Vagina (tissue), 2 donors: ENCODE results near the gene DCTN1. TPM values are rescaled to one million over a fixed set of nuclear protein-coding genes. Genes with fewer than 3 reads are reported as not detected.

Source experiments
- DNase-seq, 2 donors: peaks; one replicate each; pipeline ENCODE4 v3.0.0-alpha.2; 2017; ENCODE audit errors: extremely low spot score in 2 of 2
- H3K27ac ChIP-seq: fragments of 200-600 bp; sonication (generic); one replicate; pipeline ENCODE4 v1.5.1; 2019
- H3K27me3 ChIP-seq: fragments of 200-600 bp; sonication (generic); one replicate; pipeline ENCODE4 v1.5.1; 2019
- H3K36me3 ChIP-seq, 2 donors: fragments of 200-600 bp; sonication (generic); one replicate each; pipeline ENCODE4 v1.5.1; 2017 to 2019
- H3K4me1 ChIP-seq: fragments of 200-600 bp; sonication (generic); one replicate; pipeline ENCODE4 v1.5.1; 2019
- H3K4me3 ChIP-seq, 2 donors: fragments of 200-600 bp; sonication (generic); 1 replicate in 1 of 2; 2 replicates in 1 of 2; pipeline ENCODE4 v1.5.1; 2016 to 2019
- H3K9me3 ChIP-seq: fragments of 200-600 bp; sonication (generic); one replicate; pipeline ENCODE4 v1.5.1; 2019
- POLR2A ChIP-seq, 2 donors: fragments of 450-650 bp; IDR thresholded peaks; one replicate each; pipeline ENCODE4 v1.6.1; 2017; ENCODE audit warnings: antibody characterized with exemption in 2 of 2, mild to moderate bottlenecking in 2 of 2, moderate library complexity in 2 of 2
- POLR2AphosphoS5 ChIP-seq, 2 donors: sonication (generic); formaldehyde crosslinking; IDR thresholded peaks; one replicate each; pipeline ENCODE4 v1.9.0; 2017; ENCODE audit warnings: antibody characterized with exemption in 2 of 2, mild to moderate bottlenecking in 2 of 2, low read depth in 1 of 2; ENCODE audit not compliant: insufficient read depth in 1 of 2
- intact Hi-C: fragments of 100-400 bp; cut with DNase I; formaldehyde crosslinking; loops from one replicate; pipeline ENCODE4 v1.15.1; 2023
- total RNA-seq: library from RNA; depleted of rRNA; stranded (reverse); fragments of >200 nt; gene quantifications from one replicate; pipeline ENCODE4 v1.2.3, GENCODE V29; 2016
- TF ChIP-seq, protein P1 (sequence below), 3 experiments: fragments of 450-650 bp in 2 of 3; fragments of 200-600 bp in 1 of 3; sonication (generic) in 1 of 3; IDR thresholded peaks; one replicate each; pipeline ENCODE4 v1.5.1; 2017 to 2019; ENCODE audit warnings: antibody characterized with exemption in 3 of 3, mild to moderate bottlenecking in 2 of 3, moderate library complexity in 2 of 3

The DCTN1 gene
- total RNA-seq, 1 donor from 2014 or later: 95.0 TPM

DNA sequence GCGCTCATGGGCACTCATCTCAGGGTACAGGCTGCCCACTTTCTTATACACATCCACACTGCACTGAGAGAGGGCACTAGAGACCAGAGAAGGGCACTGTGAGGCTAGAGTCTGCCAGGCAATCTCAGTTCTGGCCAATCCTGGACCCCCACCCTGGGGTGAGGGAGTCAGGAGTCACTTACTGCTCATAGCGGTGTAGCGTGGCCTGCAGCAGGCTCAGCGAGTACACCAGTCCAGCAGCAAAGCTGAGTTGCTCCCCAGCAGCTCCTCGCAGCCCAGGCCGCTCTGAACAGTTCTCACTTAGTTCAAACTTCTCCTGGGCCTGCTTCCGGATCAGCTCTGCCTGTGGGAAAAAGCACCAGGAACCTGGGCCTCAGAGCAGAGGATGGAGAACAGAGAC lies 12.3 kb downstream of the DCTN1 start:
- Histone ChIP-seq H3K27me3 (no peaks in the 10 kb centered on the region), H3K27ac (no peak overlapping the region), H3K4me3 (no peak overlapping the region), H3K4me1 (peaks cover 2% of the 10 kb centered on the region), H3K36me3 (peaks cover 0 to 82% of the 10 kb centered on the region in 2 donors), H3K9me3 (no peaks in the 10 kb centered on the region)
- intact Hi-C loops: no loop called here
- TF ChIP-seq POLR2AphosphoS5 (IDR thresholded peaks at IDR 0.05; ENCODE audit: insufficient read depth in 1 of 2, low read depth in 1 of 2) (no peak), POLR2A (IDR thresholded peaks at IDR 0.05) (no peak)
- TF ChIP-seq, protein P1, sequence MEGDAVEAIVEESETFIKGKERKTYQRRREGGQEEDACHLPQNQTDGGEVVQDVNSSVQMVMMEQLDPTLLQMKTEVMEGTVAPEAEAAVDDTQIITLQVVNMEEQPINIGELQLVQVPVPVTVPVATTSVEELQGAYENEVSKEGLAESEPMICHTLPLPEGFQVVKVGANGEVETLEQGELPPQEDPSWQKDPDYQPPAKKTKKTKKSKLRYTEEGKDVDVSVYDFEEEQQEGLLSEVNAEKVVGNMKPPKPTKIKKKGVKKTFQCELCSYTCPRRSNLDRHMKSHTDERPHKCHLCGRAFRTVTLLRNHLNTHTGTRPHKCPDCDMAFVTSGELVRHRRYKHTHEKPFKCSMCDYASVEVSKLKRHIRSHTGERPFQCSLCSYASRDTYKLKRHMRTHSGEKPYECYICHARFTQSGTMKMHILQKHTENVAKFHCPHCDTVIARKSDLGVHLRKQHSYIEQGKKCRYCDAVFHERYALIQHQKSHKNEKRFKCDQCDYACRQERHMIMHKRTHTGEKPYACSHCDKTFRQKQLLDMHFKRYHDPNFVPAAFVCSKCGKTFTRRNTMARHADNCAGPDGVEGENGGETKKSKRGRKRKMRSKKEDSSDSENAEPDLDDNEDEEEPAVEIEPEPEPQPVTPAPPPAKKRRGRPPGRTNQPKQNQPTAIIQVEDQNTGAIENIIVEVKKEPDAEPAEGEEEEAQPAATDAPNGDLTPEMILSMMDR (IDR thresholded peaks at IDR 0.05): no peak
- DNase-seq: no peak

DNA sequence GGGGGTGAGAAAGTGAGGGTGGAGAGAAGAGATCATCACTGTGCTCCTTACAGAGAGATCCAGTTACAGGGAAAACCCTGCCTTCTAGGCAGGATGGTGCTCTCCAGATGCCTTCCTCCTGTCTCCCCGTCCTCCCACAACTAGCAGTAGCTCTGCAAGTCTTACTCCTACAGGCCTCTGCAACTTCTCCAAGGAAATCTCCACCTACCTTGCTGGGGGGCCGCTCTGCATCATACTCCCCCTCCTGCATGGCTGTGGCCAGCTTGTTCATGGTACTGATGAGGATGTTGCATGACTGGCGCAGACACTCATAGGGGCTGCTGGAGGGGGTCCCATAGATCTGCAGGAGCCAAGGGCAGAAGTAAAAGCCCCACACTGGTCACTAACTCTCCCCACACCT lies 14.1 kb downstream of the DCTN1 start:
- Histone ChIP-seq H3K4me1 (no peaks in the 10 kb centered on the region), H3K27me3 (no peaks in the 10 kb centered on the region), H3K4me3 (no peak overlapping the region), H3K9me3 (no peaks in the 10 kb centered on the region), H3K36me3 (peaks cover 0 to 97% of the 10 kb centered on the region in 2 donors), H3K27ac (no peak overlapping the region)
- intact Hi-C loops: no loop called here
- no peak for DNase-seq
- TF ChIP-seq POLR2A (IDR thresholded peaks at IDR 0.05): no peak
- TF ChIP-seq, protein P1 (IDR thresholded peaks at IDR 0.05): no peak
- TF ChIP-seq POLR2AphosphoS5 (IDR thresholded peaks at IDR 0.05; ENCODE audit: insufficient read depth in 1 of 2, low read depth in 1 of 2): no peak

DNA sequence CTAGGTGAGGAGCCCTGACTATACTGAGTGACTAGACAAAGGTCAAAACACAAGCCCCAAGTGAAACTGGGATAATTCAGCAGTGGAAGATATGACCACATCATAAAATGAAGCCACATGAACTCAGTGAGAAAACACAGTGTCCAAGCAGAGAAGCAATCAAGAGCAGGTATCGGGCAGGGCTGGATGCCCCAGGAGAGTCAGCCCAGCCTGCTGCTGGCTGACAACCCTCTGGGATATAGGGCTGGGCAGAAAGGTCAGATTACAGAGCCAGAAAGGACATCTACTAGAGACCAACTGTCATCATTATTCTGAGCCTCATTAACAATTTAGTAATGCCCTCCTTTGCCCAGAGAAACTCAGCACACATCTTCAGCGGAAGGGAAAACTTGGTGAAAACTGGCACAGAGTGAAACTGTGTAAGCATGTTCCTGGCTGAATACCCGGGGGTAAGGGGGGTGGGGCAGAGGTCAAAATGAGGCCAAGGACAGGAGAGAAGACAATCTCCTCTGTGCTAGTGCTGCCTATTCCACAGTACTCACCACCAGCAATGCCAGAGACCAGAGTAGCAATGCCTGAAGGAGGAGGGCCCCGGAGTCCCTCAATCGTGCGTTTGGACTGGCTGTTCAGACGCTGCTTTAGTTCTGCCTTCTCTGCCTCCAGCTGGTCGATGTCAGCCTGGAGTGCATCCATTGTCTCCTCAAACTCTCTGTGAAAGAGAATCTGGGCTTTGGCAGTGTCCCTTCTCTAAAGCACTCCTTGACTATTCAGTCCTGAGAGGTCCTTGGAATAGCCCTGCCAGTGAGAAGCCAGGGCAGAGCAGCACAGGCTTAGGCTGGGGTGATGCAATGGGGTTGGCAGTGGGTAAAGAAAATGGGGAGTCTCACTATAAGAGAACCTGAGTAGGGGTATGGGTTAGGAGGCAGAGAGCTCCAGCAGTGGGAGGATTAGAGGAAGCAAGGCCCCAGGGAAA lies 15.3 kb downstream of the DCTN1 start:
- H3K36me3 ChIP-seq: peaks cover 0 to 95% of the 10 kb centered on the region in 2 donors

DNA sequence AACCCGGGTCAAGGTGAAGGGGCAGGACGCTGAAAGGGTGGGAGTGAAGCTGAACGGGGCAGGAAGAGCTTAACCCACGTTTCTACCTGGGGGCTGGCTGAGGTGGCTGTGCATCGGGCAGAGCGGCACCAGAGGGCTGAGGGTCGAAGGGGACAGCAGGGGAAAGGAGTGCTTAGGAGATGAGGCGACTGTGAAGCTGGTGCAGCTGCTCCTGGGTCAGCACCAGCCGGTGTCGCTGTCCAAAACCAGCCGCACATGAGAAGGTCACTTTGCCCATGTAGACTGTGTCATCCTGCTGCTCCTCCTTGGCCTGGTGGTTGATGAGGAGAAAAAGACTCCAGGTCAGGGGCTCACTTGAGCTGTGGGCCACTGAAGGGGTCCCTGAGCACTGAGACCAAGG lies 18.8 kb downstream of the DCTN1 start:
- H3K4me1 ChIP-seq: no peaks in the 10 kb centered on the region
- no peaks in the 10 kb centered on the region for H3K27me3 ChIP-seq
- TF ChIP-seq POLR2A (IDR thresholded peaks at IDR 0.05) (no peak), POLR2AphosphoS5 (IDR thresholded peaks at IDR 0.05; ENCODE audit: insufficient read depth in 1 of 2, low read depth in 1 of 2) (no peak)
- TF ChIP-seq, protein P1 (IDR thresholded peaks at IDR 0.05): no peak
- DNase-seq: no peak
- H3K4me3 ChIP-seq: no peak overlapping the region
- peaks cover 0 to 73% of the 10 kb centered on the region in 2 donors for H3K36me3 ChIP-seq
- H3K27ac ChIP-seq: no peak overlapping the region
- no peaks in the 10 kb centered on the region for H3K9me3 ChIP-seq
- intact Hi-C loops: no loop called here

More for the DNA sequence above, 15.3 kb downstream of the DCTN1 start:
- no peak overlapping the region for H3K27ac ChIP-seq
- H3K4me1 ChIP-seq: no peaks in the 10 kb centered on the region
- TF ChIP-seq POLR2A (IDR thresholded peaks at IDR 0.05): no peak
- no peak for TF ChIP-seq POLR2AphosphoS5 (IDR thresholded peaks at IDR 0.05; ENCODE audit: insufficient read depth in 1 of 2, low read depth in 1 of 2)
- TF ChIP-seq, protein P1 (IDR thresholded peaks at IDR 0.05): no peak
- H3K9me3 ChIP-seq: no peaks in the 10 kb centered on the region
- H3K27me3 ChIP-seq: no peaks in the 10 kb centered on the region
- intact Hi-C loops: no loop called here
- DNase-seq: no peak
- H3K4me3 ChIP-seq: no peak overlapping the region

DNA sequence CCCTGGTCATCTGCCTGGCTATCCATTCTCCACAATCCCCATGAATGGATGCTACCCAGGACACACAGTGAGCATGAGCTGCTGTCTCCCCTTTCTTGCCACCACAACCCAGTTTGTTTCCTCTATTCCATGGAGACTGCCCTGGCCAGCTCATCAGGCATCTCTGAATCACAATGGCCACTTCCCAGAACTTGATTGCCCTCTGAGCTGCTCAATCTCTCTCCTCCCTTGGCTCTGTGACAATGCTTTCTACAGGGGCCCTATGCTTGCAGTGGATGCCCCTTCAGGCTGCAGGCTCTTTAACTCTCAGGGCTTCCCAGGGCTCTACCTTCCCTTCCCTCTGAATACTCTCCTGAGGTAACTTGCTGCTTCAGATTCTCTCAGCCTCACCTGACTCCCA lies 22.5 kb downstream of the DCTN1 start:
- Histone ChIP-seq H3K9me3 (no peaks in the 10 kb centered on the region), H3K4me3 (no peak overlapping the region), H3K36me3 (peaks cover 0 to 42% of the 10 kb centered on the region in 2 donors), H3K27ac (no peak overlapping the region), H3K27me3 (no peaks in the 10 kb centered on the region), H3K4me1 (no peaks in the 10 kb centered on the region)
- TF ChIP-seq, protein P1 (IDR thresholded peaks at IDR 0.05): no peak
- TF ChIP-seq POLR2A (IDR thresholded peaks at IDR 0.05): no peak
- no peak for TF ChIP-seq POLR2AphosphoS5 (IDR thresholded peaks at IDR 0.05; ENCODE audit: insufficient read depth in 1 of 2, low read depth in 1 of 2)
- intact Hi-C loops: no loop called here
- no peak for DNase-seq
